VCaP (cell line): Measurements from ENCODE around the gene PPM1H.
A peak's percentile ranks its signal among the peaks of the same experiment; 100 is the strongest.

Source experiments
- H3K27ac ChIP-seq: fragments of 450-650 bp; 2 replicates; pipeline ENCODE4 v1.5.1; 2017
- CTCF ChIP-seq: fragments of 450-650 bp; conservative IDR thresholded peaks from 2 replicates; pipeline ENCODE4 v1.5.1; 2017; ENCODE audit warnings: mild to moderate bottlenecking, moderate library complexity

Gene PPM1H

GRCh38 chr12:62903151-62903550 lies 31.8 kb downstream of the PPM1H start:
- H3K27ac ChIP-seq: no peak overlapping the region
- no peak for TF ChIP-seq CTCF

- no peak overlapping the region for H3K27ac ChIP-seq
These were observed 34.2 kb downstream of the PPM1H start for GRCh38 chr12:62900686-62901272.

GRCh38 chr12:62899568-62900390 lies 35.2 kb downstream of the PPM1H start:
- TF ChIP-seq CTCF: no peak
- peak overlapping the region; percentile 18 for H3K27ac ChIP-seq

More at GRCh38 chr12:62900686-62901272, 34.2 kb downstream of the PPM1H start:
- TF ChIP-seq CTCF: no peak

DNA sequence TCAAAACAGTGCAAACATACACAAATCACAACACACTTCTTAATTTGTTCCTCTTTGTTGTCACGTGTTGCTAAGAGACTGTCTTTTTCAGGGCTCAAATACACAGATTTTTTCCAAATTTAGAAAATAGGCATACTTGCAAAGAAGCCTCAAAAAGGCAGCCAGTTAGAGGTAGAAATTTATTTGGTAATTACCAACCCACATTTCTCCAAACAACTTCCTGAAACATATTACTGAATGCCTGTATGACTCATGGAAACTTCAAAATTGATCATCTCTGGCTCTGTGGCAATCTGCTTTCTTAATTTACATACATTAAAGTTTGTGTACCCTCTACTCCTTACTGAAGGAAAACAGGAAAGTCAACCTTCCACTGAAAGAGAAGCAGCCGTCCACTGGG lies 36.4 kb downstream of the PPM1H start:
- no peak overlapping the region for H3K27ac ChIP-seq
- no peak for TF ChIP-seq CTCF

DNA sequence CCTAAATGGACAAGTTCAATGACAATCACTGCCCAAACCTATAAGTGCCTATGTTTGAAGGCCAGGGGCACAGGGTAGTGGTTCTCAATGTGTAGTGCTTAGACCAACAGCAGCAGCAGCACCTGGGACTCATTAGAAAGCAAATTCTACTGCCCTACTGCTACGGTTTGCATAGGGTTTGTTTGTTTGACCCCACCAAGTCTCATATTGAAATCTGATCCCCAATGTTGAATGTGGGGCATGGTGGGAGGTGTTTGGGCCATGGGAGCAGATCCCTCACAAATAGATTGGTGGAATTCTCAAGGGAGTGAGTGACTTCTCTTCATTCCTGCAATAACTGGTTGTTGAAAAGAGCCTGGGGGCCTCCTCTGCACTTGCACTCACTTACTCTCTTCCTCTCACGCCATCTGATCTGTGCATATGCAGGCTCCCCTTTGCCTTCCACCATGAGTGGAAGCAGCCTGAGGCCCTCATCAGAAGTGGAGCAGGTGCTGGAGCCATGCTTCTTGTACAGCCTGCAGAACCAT lies 39.5 kb downstream of the PPM1H start:
- no peak for TF ChIP-seq CTCF
- H3K27ac ChIP-seq: no peak overlapping the region

- no peak for TF ChIP-seq CTCF
- H3K27ac ChIP-seq: no peak overlapping the region
These were observed 41.7 kb downstream of the PPM1H start for GRCh38 chr12:62893276-62893675.

DNA sequence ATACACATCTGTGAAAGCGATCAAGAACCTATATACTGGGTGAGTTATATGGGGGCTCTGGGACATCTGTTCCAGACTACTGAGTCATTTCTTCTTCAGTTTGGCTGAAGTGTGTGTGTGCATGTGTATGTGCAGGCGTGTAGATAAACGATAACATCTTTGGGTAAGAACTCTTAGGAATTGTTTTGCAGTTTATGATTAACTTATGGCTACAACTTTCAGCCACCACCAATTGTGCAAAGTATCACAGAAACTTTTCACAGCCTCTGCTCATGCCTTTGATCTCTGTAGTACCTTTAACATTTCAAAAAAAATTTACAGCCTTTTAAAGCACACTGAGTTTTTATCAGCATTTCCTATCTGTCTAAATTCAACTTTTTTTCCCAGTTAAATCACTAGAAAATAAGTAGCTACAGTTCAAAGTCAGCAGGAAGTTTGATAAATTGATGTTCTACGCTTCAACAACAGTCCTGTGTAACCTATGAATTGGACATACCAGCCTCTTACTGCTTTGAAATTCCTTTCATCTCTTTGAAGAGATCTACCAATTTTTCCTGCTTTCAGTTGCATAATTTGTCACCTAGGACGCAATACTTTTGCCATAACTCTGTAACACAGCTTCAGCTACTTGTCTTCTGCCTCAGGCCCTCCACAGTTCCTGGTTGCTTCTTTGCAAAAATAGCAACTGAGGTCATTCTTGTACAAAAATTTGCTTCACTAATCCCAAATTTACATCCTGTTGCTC lies 43.0 kb downstream of the PPM1H start:
- no peak overlapping the region for H3K27ac ChIP-seq
- TF ChIP-seq CTCF: no peak
